GM19468 (cell line): ENCODE data around the gene SLC7A4.
A peak's percentile ranks its signal among the peaks of the same experiment; 100 is the strongest.

Experiments
- ATAC-seq: cut with Tn5 transposase; IDR thresholded peaks from one replicate; pipeline ENCODE4 v1.9.1; 2021; ENCODE audit warnings: mild to moderate bottlenecking, moderate library complexity, moderate number of reproducible peaks; ENCODE audit not compliant: unreplicated experiment; ENCODE audit errors: extremely low read depth

Gene SLC7A4

GRCh38 chr22:21001601-21002325, 30.6 kb downstream of the SLC7A4 start, which contains the start of gene THAP7:
Gene THAP7 (minus strand): TSS chr22:21002118. CDS start chr22:21001911, 207 bp downstream.
- ATAC-seq, result peak; percentile 56

GRCh38 chr22:21000987-21001600, 31.3 kb downstream of the SLC7A4 start:
- no peak for ATAC-seq

GRCh38 chr22:21000207-21000986, 32.0 kb downstream of the SLC7A4 start:
- ATAC-seq, result no peak

GRCh38 chr22:20999350-21000206, 32.8 kb downstream of the SLC7A4 start:
- no peak for ATAC-seq

- ATAC-seq, result no peak
These were observed 33.7 kb downstream of the SLC7A4 start for GRCh38 chr22:20998411-20999336.

- no peak for ATAC-seq
These were observed 34.7 kb downstream of the SLC7A4 start for GRCh38 chr22:20997536-20998257.

GRCh38 chr22:20996598-20997535, 35.5 kb downstream of the SLC7A4 start:
- no peak for ATAC-seq

GRCh38 chr22:20996031-20996410, 36.3 kb downstream of the SLC7A4 start:
- no peak for ATAC-seq

- ATAC-seq, result no peak
These were observed 36.9 kb downstream of the SLC7A4 start for GRCh38 chr22:20995329-20996030.

GRCh38 chr22:20994902-20995241, 37.5 kb downstream of the SLC7A4 start:
- no peak for ATAC-seq

- no peak for ATAC-seq
These were observed 38.0 kb downstream of the SLC7A4 start for GRCh38 chr22:20994128-20994901.

GRCh38 chr22:20993304-20994127, 38.8 kb downstream of the SLC7A4 start:
- ATAC-seq, result no peak

GRCh38 chr22:20992456-20993303, 39.7 kb downstream of the SLC7A4 start:
- ATAC-seq, result no peak

- no peak for ATAC-seq
These were observed 40.3 kb downstream of the SLC7A4 start for GRCh38 chr22:20992056-20992442.
